Left ventricle myocardium inferior (tissue), 1 donor: Measurements from ENCODE around the gene CSTF2. TPM values are rescaled to one million over a fixed set of nuclear protein-coding genes. Genes with fewer than 3 reads are reported as not detected.

ENCODE experiments used
- DNase-seq: peaks from one replicate; pipeline ENCODE4 v3.0.0-alpha.2; 2020
- H3K27ac ChIP-seq: fragments of 200-600 bp; replicated peaks from 2 replicates; pipeline ENCODE4 v1.8.0; 2021
- H3K27me3 ChIP-seq: fragments of 200-600 bp; 2 replicates; pipeline ENCODE4 v1.8.0; 2021; ENCODE audit warnings: low read depth
- H3K36me3 ChIP-seq: fragments of 200-600 bp; 2 replicates; pipeline ENCODE4 v1.8.0; 2021
- H3K4me1 ChIP-seq: fragments of 200-600 bp; 2 replicates; pipeline ENCODE4 v1.8.0; 2021
- H3K4me3 ChIP-seq: fragments of 200-600 bp; 2 replicates; pipeline ENCODE4 v1.8.0; 2021; ENCODE audit warnings: mild to moderate bottlenecking, moderate library complexity
- H3K9me3 ChIP-seq: fragments of 200-600 bp; replicated peaks from 2 replicates; pipeline ENCODE4 v1.8.0; 2021
- CTCF ChIP-seq: fragments of 200-600 bp; IDR thresholded peaks from 2 replicates; pipeline ENCODE4 v1.8.0; 2021; ENCODE audit warnings: antibody characterized with exemption, mild to moderate bottlenecking, borderline replicate concordance
- intact Hi-C: fragments of 100-400 bp; cut with micrococcal nuclease; formaldehyde crosslinking; loops from one replicate; pipeline ENCODE4 v1.11.0; 2022
- total RNA-seq: library from RNA; stranded (reverse); fragmentation: NEBNext Ultra II Directional; extraction: Animal tissue kit (Norgen Biotek cat#: 25700); gene quantifications from one replicate; pipeline ENCODE4 v1.2.1, GENCODE V29; 2021
- donor health status: DM: no; HTN: yes; CAD: no; lungs with severe emphysema.

CSTF2 gene
- total RNA-seq, 1 donor from 2014 or later, result 6.8 TPM

- H3K9me3 ChIP-seq, result no peaks in the 10 kb centered on the region
- no peaks in the 10 kb centered on the region for H3K4me1 ChIP-seq
- no peak overlapping the region for H3K27ac ChIP-seq
- no peak for DNase-seq
- H3K4me3 ChIP-seq, result no peak overlapping the region
- intact Hi-C loops, result no loop called here
- H3K27me3 ChIP-seq, result no peaks in the 10 kb centered on the region
- TF ChIP-seq CTCF, result no peak
- no peaks in the 10 kb centered on the region for H3K36me3 ChIP-seq
Observed at GRCh38 chrX:100863326-100863864, 43.2 kb downstream of the CSTF2 start.

GRCh38 chrX:100864657-100865391 is 44.6 kb downstream of the CSTF2 start:
- no peaks in the 10 kb centered on the region for H3K9me3 ChIP-seq

GRCh38 chrX:100868273-100868672 is 48.1 kb downstream of the CSTF2 start:
- Histone ChIP-seq H3K4me1 (no peaks in the 10 kb centered on the region), H3K27me3 (no peaks in the 10 kb centered on the region), H3K4me3 (no peak overlapping the region), H3K36me3 (no peaks in the 10 kb centered on the region), H3K27ac (no peak overlapping the region), H3K9me3 (no peaks in the 10 kb centered on the region)
- DNase-seq, result no peak
- intact Hi-C loops, result no loop called here
- TF ChIP-seq CTCF, result no peak

More at GRCh38 chrX:100864657-100865391, 44.6 kb downstream of the CSTF2 start:
- Histone ChIP-seq H3K4me3 (no peak overlapping the region), H3K4me1 (no peaks in the 10 kb centered on the region), H3K36me3 (no peaks in the 10 kb centered on the region), H3K27ac (no peak overlapping the region), H3K27me3 (no peaks in the 10 kb centered on the region)
- intact Hi-C loops, result no loop called here
- no peak for DNase-seq
- TF ChIP-seq CTCF, result no peak

- DNase-seq, result no peak
- TF ChIP-seq CTCF, result no peak
- intact Hi-C loops, result no loop called here
Observed at GRCh38 chrX:100870527-100870926, 50.3 kb downstream of the CSTF2 start.

GRCh38 chrX:100871594-100872560 is 51.7 kb downstream of the CSTF2 start:
- Histone ChIP-seq H3K27ac (no peak overlapping the region), H3K36me3 (no peaks in the 10 kb centered on the region), H3K27me3 (no peaks in the 10 kb centered on the region), H3K4me3 (no peak overlapping the region), H3K4me1 (no peaks in the 10 kb centered on the region), H3K9me3 (no peaks in the 10 kb centered on the region)
- intact Hi-C loops, result no loop called here
- no peak for DNase-seq
- no peak for TF ChIP-seq CTCF

More at GRCh38 chrX:100870527-100870926, 50.3 kb downstream of the CSTF2 start:
- no peaks in the 10 kb centered on the region for H3K9me3 ChIP-seq
- H3K27ac ChIP-seq, result no peak overlapping the region
- H3K36me3 ChIP-seq, result no peaks in the 10 kb centered on the region
- no peaks in the 10 kb centered on the region for H3K4me1 ChIP-seq
- H3K27me3 ChIP-seq, result no peaks in the 10 kb centered on the region
- H3K4me3 ChIP-seq, result no peak overlapping the region
